Ovary (tissue), 3 donors: ENCODE measurements around the gene PTPN1.

Source experiments
- CTCF ChIP-seq, 3 donors: fragments of 450-650 bp in 2 of 3; fragments of 200-600 bp in 1 of 3; IDR thresholded peaks; one replicate each; pipeline versions ENCODE4 v1.5.1 to v1.8.0; 2016 to 2022; ENCODE audit warnings: antibody characterized with exemption in 3 of 3, mild to moderate bottlenecking in 1 of 3
- POLR2A ChIP-seq: fragments of 450-650 bp; IDR thresholded peaks from one replicate; pipeline ENCODE4 v1.6.1; 2017; ENCODE audit warnings: antibody characterized with exemption, mild to moderate bottlenecking, moderate library complexity
- donor health status: DM: no; HTN: no; CAD: no.

- TF ChIP-seq CTCF (IDR thresholded peaks at IDR 0.05) (no peak), POLR2A (no peak)
Measured at GRCh38 chr20:50545126-50545525, 34.9 kb downstream of the PTPN1 start.
